Measurements from ENCODE around the gene SIRT4. TPM values are rescaled to one million over a fixed set of nuclear protein-coding genes. Genes with fewer than 3 reads are reported as not detected.
"Not testable (repeated sequence)": the region's sequence is repeated elsewhere in the genome, so short reads cannot be mapped to it uniquely, and the experiment has no call there.

SIRT4 gene
- under 1 TPM; 0.47 to 0.55 TPM for polyA plus RNA-seq

GRCh38 chr12:120301962-120302815, at the start of gene SIRT4:
TSS of gene SIRT4 (plus strand) at chr12:120302321. CDS start at chr12:120303562, 1,241 bp downstream.
- no peaks in the 10 kb centered on the region for H3K27me3 ChIP-seq (ENCODE audit: control insufficient read depth in 1 of 2, insufficient read depth in 2 of 2, low read length in 2 of 2)
- no peaks in the 10 kb centered on the region for H3K36me3 ChIP-seq (ENCODE audit: control insufficient read depth in 2 of 2, insufficient read depth in 2 of 2, low read length in 1 of 2)
- 6 to 10% methylated on average over 30 to 31 of the region's 31 CpGs for WGBS, 2 donors
- peak within 1 kb of the TSS; percentile 49 to 77 for H3K4me3 ChIP-seq (ENCODE audit: low read depth in 1 of 2, low read length in 2 of 2)
- no peaks in the 10 kb centered on the region for H3K9me3 ChIP-seq (ENCODE audit: control insufficient read depth in 2 of 2, insufficient read depth in 1 of 2, low read depth in 1 of 2, low read length in 1 of 2)
- H3K27ac ChIP-seq (ENCODE audit: low read depth in 2 of 2, low read length in 1 of 2) = peak within 1 kb of the TSS; percentile 32 to 80
- peaks cover 0 to 1% of the 10 kb centered on the region in 2 donors for H3K4me1 ChIP-seq (ENCODE audit: control insufficient read depth in 2 of 2, insufficient read depth in 2 of 2, low read length in 1 of 2)

- not testable (repeated sequence) for H3K27ac ChIP-seq (ENCODE audit: low read depth in 2 of 2, low read length in 1 of 2); H3K4me3 ChIP-seq (ENCODE audit: low read depth in 1 of 2, low read length in 2 of 2); H3K27me3 ChIP-seq (ENCODE audit: control insufficient read depth in 1 of 2, insufficient read depth in 2 of 2, low read length in 2 of 2); H3K9me3 ChIP-seq (ENCODE audit: control insufficient read depth in 2 of 2, insufficient read depth in 1 of 2, low read depth in 1 of 2, low read length in 1 of 2); H3K36me3 ChIP-seq (ENCODE audit: control insufficient read depth in 2 of 2, insufficient read depth in 2 of 2, low read length in 1 of 2)
- WGBS, 2 donors = 76 to 77% methylated on average over 6 of the region's 6 CpGs
- peaks cover 4 to 13% of the 10 kb centered on the region in 2 donors for H3K4me1 ChIP-seq (ENCODE audit: control insufficient read depth in 2 of 2, insufficient read depth in 2 of 2, low read length in 1 of 2)
Observed at GRCh38 chr12:120253313-120253712, 48.8 kb upstream of the SIRT4 start.

GRCh38 chr12:120254809-120255208, 47.3 kb upstream of the SIRT4 start:
- Histone ChIP-seq H3K9me3 (ENCODE audit: control insufficient read depth in 2 of 2, insufficient read depth in 1 of 2, low read depth in 1 of 2, low read length in 1 of 2) (no peaks in the 10 kb centered on the region), H3K27ac (ENCODE audit: low read depth in 2 of 2, low read length in 1 of 2) (peak overlapping the region; percentile 47 to 59), H3K4me3 (ENCODE audit: low read depth in 1 of 2, low read length in 2 of 2) (no peak overlapping the region), H3K27me3 (ENCODE audit: control insufficient read depth in 1 of 2, insufficient read depth in 2 of 2, low read length in 2 of 2) (no peaks in the 10 kb centered on the region), H3K4me1 (ENCODE audit: control insufficient read depth in 2 of 2, insufficient read depth in 2 of 2, low read length in 1 of 2) (peaks cover 4 to 5% of the 10 kb centered on the region in 2 donors), H3K36me3 (ENCODE audit: control insufficient read depth in 2 of 2, insufficient read depth in 2 of 2, low read length in 1 of 2) (no peaks in the 10 kb centered on the region)
- 80% methylated on average over 7 of the region's 7 CpGs for WGBS, 2 donors

- H3K36me3 ChIP-seq (ENCODE audit: control insufficient read depth in 2 of 2, insufficient read depth in 2 of 2, low read length in 1 of 2) = no peaks in the 10 kb centered on the region
Observed at GRCh38 chr12:120257041-120257821, 44.9 kb upstream of the SIRT4 start.

GRCh38 chr12:120258323-120258896, 43.7 kb upstream of the SIRT4 start:
- Histone ChIP-seq H3K27me3 (ENCODE audit: control insufficient read depth in 1 of 2, insufficient read depth in 2 of 2, low read length in 2 of 2) (no peaks in the 10 kb centered on the region), H3K27ac (ENCODE audit: low read depth in 2 of 2, low read length in 1 of 2) (peak overlapping the region in 1 of 2 donors; percentile 27), H3K4me3 (ENCODE audit: low read depth in 1 of 2, low read length in 2 of 2) (no peak overlapping the region), H3K9me3 (ENCODE audit: control insufficient read depth in 2 of 2, insufficient read depth in 1 of 2, low read depth in 1 of 2, low read length in 1 of 2) (no peaks in the 10 kb centered on the region), H3K36me3 (ENCODE audit: control insufficient read depth in 2 of 2, insufficient read depth in 2 of 2, low read length in 1 of 2) (no peaks in the 10 kb centered on the region), H3K4me1 (ENCODE audit: control insufficient read depth in 2 of 2, insufficient read depth in 2 of 2, low read length in 1 of 2) (peaks cover 4 to 6% of the 10 kb centered on the region in 2 donors)
- 84 to 87% methylated on average over 5 of the region's 5 CpGs for WGBS, 2 donors

More at GRCh38 chr12:120257041-120257821, 44.9 kb upstream of the SIRT4 start:
- Histone ChIP-seq H3K27me3 (ENCODE audit: control insufficient read depth in 1 of 2, insufficient read depth in 2 of 2, low read length in 2 of 2) (no peaks in the 10 kb centered on the region), H3K9me3 (ENCODE audit: control insufficient read depth in 2 of 2, insufficient read depth in 1 of 2, low read depth in 1 of 2, low read length in 1 of 2) (no peaks in the 10 kb centered on the region), H3K27ac (ENCODE audit: low read depth in 2 of 2, low read length in 1 of 2) (peak overlapping the region; percentile 72 to 75), H3K4me3 (ENCODE audit: low read depth in 1 of 2, low read length in 2 of 2) (no peak overlapping the region), H3K4me1 (ENCODE audit: control insufficient read depth in 2 of 2, insufficient read depth in 2 of 2, low read length in 1 of 2) (peaks cover 0 to 3% of the 10 kb centered on the region in 2 donors)
- WGBS, 2 donors = 18 to 30% methylated on average over 9 of the region's 9 CpGs

GRCh38 chr12:120259418-120260202, 42.5 kb upstream of the SIRT4 start:
- Histone ChIP-seq H3K4me1 (ENCODE audit: control insufficient read depth in 2 of 2, insufficient read depth in 2 of 2, low read length in 1 of 2) (peaks cover 5 to 8% of the 10 kb centered on the region in 2 donors), H3K36me3 (ENCODE audit: control insufficient read depth in 2 of 2, insufficient read depth in 2 of 2, low read length in 1 of 2) (no peaks in the 10 kb centered on the region), H3K4me3 (ENCODE audit: low read depth in 1 of 2, low read length in 2 of 2) (no peak overlapping the region), H3K27me3 (ENCODE audit: control insufficient read depth in 1 of 2, insufficient read depth in 2 of 2, low read length in 2 of 2) (no peaks in the 10 kb centered on the region), H3K9me3 (ENCODE audit: control insufficient read depth in 2 of 2, insufficient read depth in 1 of 2, low read depth in 1 of 2, low read length in 1 of 2) (no peaks in the 10 kb centered on the region), H3K27ac (ENCODE audit: low read depth in 2 of 2, low read length in 1 of 2) (no peak overlapping the region)
- WGBS, 2 donors = 85% methylated on average over 8 of the region's 8 CpGs

- Histone ChIP-seq H3K27me3 (ENCODE audit: control insufficient read depth in 1 of 2, insufficient read depth in 2 of 2, low read length in 2 of 2) (no peaks in the 10 kb centered on the region), H3K36me3 (ENCODE audit: control insufficient read depth in 2 of 2, insufficient read depth in 2 of 2, low read length in 1 of 2) (no peaks in the 10 kb centered on the region), H3K27ac (ENCODE audit: low read depth in 2 of 2, low read length in 1 of 2) (no peak overlapping the region), H3K4me1 (ENCODE audit: control insufficient read depth in 2 of 2, insufficient read depth in 2 of 2, low read length in 1 of 2) (peaks cover 5 to 11% of the 10 kb centered on the region in 2 donors), H3K4me3 (ENCODE audit: low read depth in 1 of 2, low read length in 2 of 2) (no peak overlapping the region), H3K9me3 (ENCODE audit: control insufficient read depth in 2 of 2, insufficient read depth in 1 of 2, low read depth in 1 of 2, low read length in 1 of 2) (no peaks in the 10 kb centered on the region)
- WGBS, 2 donors = 94% methylated on average over 5 of the region's 5 CpGs
Observed at GRCh38 chr12:120260607-120261006, 41.5 kb upstream of the SIRT4 start.

- no peaks in the 10 kb centered on the region for H3K9me3 ChIP-seq (ENCODE audit: control insufficient read depth in 2 of 2, insufficient read depth in 1 of 2, low read depth in 1 of 2, low read length in 1 of 2)
- no peaks in the 10 kb centered on the region for H3K36me3 ChIP-seq (ENCODE audit: control insufficient read depth in 2 of 2, insufficient read depth in 2 of 2, low read length in 1 of 2)
- H3K4me1 ChIP-seq (ENCODE audit: control insufficient read depth in 2 of 2, insufficient read depth in 2 of 2, low read length in 1 of 2) = peaks cover 5 to 11% of the 10 kb centered on the region in 2 donors
- 56 to 62% methylated on average over 10 of the region's 10 CpGs for WGBS, 2 donors
- H3K4me3 ChIP-seq (ENCODE audit: low read depth in 1 of 2, low read length in 2 of 2) = peak overlapping the region in 1 of 2 donors; percentile 11
- no peaks in the 10 kb centered on the region for H3K27me3 ChIP-seq (ENCODE audit: control insufficient read depth in 1 of 2, insufficient read depth in 2 of 2, low read length in 2 of 2)
- H3K27ac ChIP-seq (ENCODE audit: low read depth in 2 of 2, low read length in 1 of 2) = peak overlapping the region; percentile 83 to 85
Observed at GRCh38 chr12:120261951-120262851, 39.9 kb upstream of the SIRT4 start.
